ENCODE data around the gene CNTN5. TPM values are rescaled to one million over a fixed set of nuclear protein-coding genes. Genes with fewer than 3 reads are reported as not detected.
"Not testable (repeated sequence)": the region's sequence is repeated elsewhere in the genome, so short reads cannot be mapped to it uniquely, and the experiment has no call there.

CNTN5 gene
- total RNA-seq, 1 donor from 2014 or later = not detected

GRCh38 chr11:99098258-99098657 is 77.5 kb downstream of the CNTN5 start:
- Mint-ChIP-seq H3K36me3 (ENCODE audit: low read depth) (no peaks in the 10 kb centered on the region), H3K9me3 (peaks cover 15% of the 10 kb centered on the region), H3K27ac (no peak overlapping the region), H3K4me1 (ENCODE audit: low read depth) (no peaks in the 10 kb centered on the region), H3K4me3 (ENCODE audit: low read depth) (no peak overlapping the region), H3K27me3 (ENCODE audit: low read depth) (no peaks in the 10 kb centered on the region)
- DNase-seq (ENCODE audit: low spot score) = no peak
- intact Hi-C loops (cut with micrococcal nuclease) = no loop called here

- peaks cover 20% of the 10 kb centered on the region for H3K9me3 Mint-ChIP-seq
- no peaks in the 10 kb centered on the region for H3K27me3 Mint-ChIP-seq (ENCODE audit: low read depth)
- H3K27ac Mint-ChIP-seq = no peak overlapping the region
- H3K4me3 Mint-ChIP-seq (ENCODE audit: low read depth) = no peak overlapping the region
- intact Hi-C loops (cut with micrococcal nuclease) = no loop called here
- H3K4me1 Mint-ChIP-seq (ENCODE audit: low read depth) = no peaks in the 10 kb centered on the region
- H3K36me3 Mint-ChIP-seq (ENCODE audit: low read depth) = no peaks in the 10 kb centered on the region
- no peak for DNase-seq (ENCODE audit: low spot score)
Observed at GRCh38 chr11:99098751-99099150, 78.0 kb downstream of the CNTN5 start.

DNA sequence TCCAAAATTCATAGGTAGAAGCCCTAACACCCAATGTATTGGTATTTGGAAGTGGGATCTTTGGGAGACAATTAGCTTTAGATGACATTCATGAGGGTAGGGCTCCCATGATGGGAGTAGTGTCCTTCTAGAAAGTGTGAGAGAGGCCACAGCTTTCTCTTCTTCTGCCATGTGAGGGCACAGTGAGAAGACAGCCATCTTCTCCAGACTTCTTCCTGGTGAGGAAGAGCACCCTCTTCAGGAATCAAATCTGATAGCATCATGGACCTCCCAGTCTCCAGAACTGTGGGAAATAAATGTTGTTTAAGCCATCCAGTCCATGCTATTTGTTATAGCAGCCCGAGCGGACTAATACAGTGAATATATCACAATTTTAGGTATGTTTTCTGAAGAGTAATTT is 96.9 kb downstream of the CNTN5 start:
- H3K9me3 Mint-ChIP-seq = peaks cover 29% of the 10 kb centered on the region
- no peaks in the 10 kb centered on the region for H3K27me3 Mint-ChIP-seq (ENCODE audit: low read depth)
- no peaks in the 10 kb centered on the region for H3K36me3 Mint-ChIP-seq (ENCODE audit: low read depth)
- H3K4me3 Mint-ChIP-seq (ENCODE audit: low read depth) = no peak overlapping the region
- H3K27ac Mint-ChIP-seq = no peak overlapping the region
- H3K4me1 Mint-ChIP-seq (ENCODE audit: low read depth) = no peaks in the 10 kb centered on the region
- intact Hi-C loops (cut with micrococcal nuclease) = no loop called here
- no peak for DNase-seq (ENCODE audit: low spot score)

GRCh38 chr11:99133862-99134261 is 113.1 kb downstream of the CNTN5 start:
- H3K27ac Mint-ChIP-seq; H3K4me3 Mint-ChIP-seq (ENCODE audit: low read depth); H3K4me1 Mint-ChIP-seq (ENCODE audit: low read depth); H3K36me3 Mint-ChIP-seq (ENCODE audit: low read depth); DNase-seq (ENCODE audit: low spot score); H3K27me3 Mint-ChIP-seq (ENCODE audit: low read depth); intact Hi-C loops (cut with micrococcal nuclease): not testable (repeated sequence)
- H3K9me3 Mint-ChIP-seq = peaks cover 34% of the 10 kb centered on the region

GRCh38 chr11:99135508-99135907 is 114.8 kb downstream of the CNTN5 start:
- H3K4me3 Mint-ChIP-seq (ENCODE audit: low read depth) = no peak overlapping the region
- intact Hi-C loops (cut with micrococcal nuclease) = no loop called here
- no peaks in the 10 kb centered on the region for H3K27me3 Mint-ChIP-seq (ENCODE audit: low read depth)
- H3K9me3 Mint-ChIP-seq = peaks cover 22% of the 10 kb centered on the region
- no peak overlapping the region for H3K27ac Mint-ChIP-seq
- DNase-seq (ENCODE audit: low spot score) = no peak
- no peaks in the 10 kb centered on the region for H3K4me1 Mint-ChIP-seq (ENCODE audit: low read depth)
- H3K36me3 Mint-ChIP-seq (ENCODE audit: low read depth) = no peaks in the 10 kb centered on the region

DNA sequence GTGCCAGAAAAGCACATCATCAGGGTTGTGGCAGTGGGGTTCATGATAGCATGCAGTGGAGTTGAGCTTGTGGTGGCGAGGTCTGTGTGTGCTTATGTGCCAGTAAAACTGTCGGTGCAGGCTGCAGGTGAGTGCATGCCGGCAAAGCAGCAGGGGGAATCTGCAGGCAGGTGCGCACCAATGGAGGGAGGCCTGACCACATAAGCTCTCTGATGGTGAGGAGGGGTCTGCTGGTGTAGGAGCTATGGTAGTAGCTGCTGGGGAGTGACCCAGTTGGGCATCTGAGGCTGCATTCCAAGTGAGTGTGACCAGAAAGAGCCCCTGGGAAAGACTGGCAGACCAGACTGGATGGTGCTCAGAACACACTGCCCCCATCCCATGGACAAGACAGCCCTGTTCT is 121.5 kb downstream of the CNTN5 start:
- peaks cover 27% of the 10 kb centered on the region for H3K9me3 Mint-ChIP-seq
- intact Hi-C loops (cut with micrococcal nuclease) = no loop called here

GRCh38 chr11:99148352-99148751 is 127.6 kb downstream of the CNTN5 start:
- Mint-ChIP-seq H3K4me1 (ENCODE audit: low read depth) (no peaks in the 10 kb centered on the region), H3K27ac (no peak overlapping the region), H3K27me3 (ENCODE audit: low read depth) (no peaks in the 10 kb centered on the region), H3K9me3 (peaks cover 16% of the 10 kb centered on the region), H3K4me3 (ENCODE audit: low read depth) (no peak overlapping the region), H3K36me3 (ENCODE audit: low read depth) (no peaks in the 10 kb centered on the region)
- intact Hi-C loops (cut with micrococcal nuclease) = no loop called here
- no peak for DNase-seq (ENCODE audit: low spot score)

More for the DNA sequence above, 121.5 kb downstream of the CNTN5 start:
- no peaks in the 10 kb centered on the region for H3K4me1 Mint-ChIP-seq (ENCODE audit: low read depth)
- no peaks in the 10 kb centered on the region for H3K27me3 Mint-ChIP-seq (ENCODE audit: low read depth)
- no peak overlapping the region for H3K27ac Mint-ChIP-seq
- no peak overlapping the region for H3K4me3 Mint-ChIP-seq (ENCODE audit: low read depth)
- no peak for DNase-seq (ENCODE audit: low spot score)
- no peaks in the 10 kb centered on the region for H3K36me3 Mint-ChIP-seq (ENCODE audit: low read depth)

- Mint-ChIP-seq H3K27me3 (ENCODE audit: low read depth) (no peaks in the 10 kb centered on the region), H3K4me1 (ENCODE audit: low read depth) (no peaks in the 10 kb centered on the region), H3K9me3 (peaks cover 19% of the 10 kb centered on the region), H3K36me3 (ENCODE audit: low read depth) (no peaks in the 10 kb centered on the region), H3K4me3 (ENCODE audit: low read depth) (no peak overlapping the region), H3K27ac (no peak overlapping the region)
- intact Hi-C loops (cut with micrococcal nuclease) = no loop called here
- no peak for DNase-seq (ENCODE audit: low spot score)
Observed at GRCh38 chr11:99154277-99154676, 133.5 kb downstream of the CNTN5 start.

DNA sequence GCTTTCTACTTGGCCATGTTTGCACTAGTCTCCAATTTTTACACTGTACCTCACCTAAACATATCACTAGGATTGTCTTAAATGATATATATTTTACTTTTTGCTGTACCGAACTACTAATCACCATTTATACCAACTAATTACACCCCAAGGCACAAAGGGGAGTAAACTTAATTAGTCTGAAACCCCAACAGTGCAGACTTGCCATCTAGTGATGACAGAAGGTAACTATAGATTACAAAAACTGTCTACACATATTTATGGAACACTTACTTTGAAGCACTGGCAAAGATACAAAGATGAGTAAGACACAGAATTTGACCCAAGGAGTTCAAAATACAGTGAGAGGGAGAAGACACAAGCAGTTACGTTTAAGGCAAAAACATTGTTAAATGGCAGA is 139.7 kb downstream of the CNTN5 start:
- no peak for DNase-seq (ENCODE audit: low spot score)
- H3K9me3 Mint-ChIP-seq = peaks cover 13% of the 10 kb centered on the region
- no peak overlapping the region for H3K4me3 Mint-ChIP-seq (ENCODE audit: low read depth)
- no peaks in the 10 kb centered on the region for H3K36me3 Mint-ChIP-seq (ENCODE audit: low read depth)
- no peaks in the 10 kb centered on the region for H3K27me3 Mint-ChIP-seq (ENCODE audit: low read depth)
- intact Hi-C loops (cut with micrococcal nuclease) = no loop called here
- no peak overlapping the region for H3K27ac Mint-ChIP-seq
- H3K4me1 Mint-ChIP-seq (ENCODE audit: low read depth) = no peaks in the 10 kb centered on the region

GRCh38 chr11:99162819-99163218 is 142.1 kb downstream of the CNTN5 start:
- H3K27me3 Mint-ChIP-seq (ENCODE audit: low read depth) = no peaks in the 10 kb centered on the region
- no peaks in the 10 kb centered on the region for H3K4me1 Mint-ChIP-seq (ENCODE audit: low read depth)
- H3K4me3 Mint-ChIP-seq (ENCODE audit: low read depth) = no peak overlapping the region
- no peak for DNase-seq (ENCODE audit: low spot score)
- no peaks in the 10 kb centered on the region for H3K36me3 Mint-ChIP-seq (ENCODE audit: low read depth)
- intact Hi-C loops (cut with micrococcal nuclease) = no loop called here
- H3K9me3 Mint-ChIP-seq = peaks cover 13% of the 10 kb centered on the region
- no peak overlapping the region for H3K27ac Mint-ChIP-seq

GRCh38 chr11:99170591-99170990 is 149.8 kb downstream of the CNTN5 start:
- Mint-ChIP-seq H3K9me3 (peaks cover 28% of the 10 kb centered on the region), H3K4me1 (ENCODE audit: low read depth) (no peaks in the 10 kb centered on the region), H3K27ac (no peak overlapping the region), H3K36me3 (ENCODE audit: low read depth) (no peaks in the 10 kb centered on the region), H3K4me3 (ENCODE audit: low read depth) (no peak overlapping the region), H3K27me3 (ENCODE audit: low read depth) (no peaks in the 10 kb centered on the region)
- intact Hi-C loops (cut with micrococcal nuclease) = no loop called here
- DNase-seq (ENCODE audit: low spot score) = no peak

DNA sequence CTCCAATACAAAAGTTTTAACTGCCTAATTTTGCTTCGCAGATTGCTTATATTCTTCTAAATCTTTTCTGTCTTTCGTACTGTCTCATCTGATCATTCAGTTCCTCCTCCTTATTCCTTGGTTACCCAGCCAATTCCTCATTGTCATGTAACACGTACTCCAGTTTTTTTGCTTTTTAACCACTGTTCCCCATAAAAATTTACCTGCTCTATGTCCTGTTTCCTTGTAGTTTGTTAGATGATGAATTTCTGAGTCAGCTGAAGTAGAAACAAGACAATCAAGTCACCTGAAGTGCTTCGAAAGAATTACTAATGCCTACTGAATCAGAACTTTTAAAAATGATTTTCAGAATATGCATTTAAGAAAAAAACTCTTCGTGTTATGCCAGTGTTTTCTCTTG is 150.6 kb downstream of the CNTN5 start:
- H3K27ac Mint-ChIP-seq = no peak overlapping the region
- DNase-seq (ENCODE audit: low spot score) = no peak
- H3K9me3 Mint-ChIP-seq = peaks cover 33% of the 10 kb centered on the region
- H3K27me3 Mint-ChIP-seq (ENCODE audit: low read depth) = no peaks in the 10 kb centered on the region
- H3K4me3 Mint-ChIP-seq (ENCODE audit: low read depth) = no peak overlapping the region
- intact Hi-C loops (cut with micrococcal nuclease) = no loop called here
- no peaks in the 10 kb centered on the region for H3K4me1 Mint-ChIP-seq (ENCODE audit: low read depth)
- H3K36me3 Mint-ChIP-seq (ENCODE audit: low read depth) = no peaks in the 10 kb centered on the region

GRCh38 chr11:99176430-99176829 is 155.7 kb downstream of the CNTN5 start:
- Mint-ChIP-seq H3K4me3 (ENCODE audit: low read depth) (no peak overlapping the region), H3K9me3 (peaks cover 38% of the 10 kb centered on the region), H3K4me1 (ENCODE audit: low read depth) (no peaks in the 10 kb centered on the region), H3K36me3 (ENCODE audit: low read depth) (no peaks in the 10 kb centered on the region), H3K27me3 (ENCODE audit: low read depth) (no peaks in the 10 kb centered on the region), H3K27ac (no peak overlapping the region)
- intact Hi-C loops (cut with micrococcal nuclease) = no loop called here
- no peak for DNase-seq (ENCODE audit: low spot score)

- H3K9me3 Mint-ChIP-seq = peaks cover 40% of the 10 kb centered on the region
- no peaks in the 10 kb centered on the region for H3K36me3 Mint-ChIP-seq (ENCODE audit: low read depth)
- no peaks in the 10 kb centered on the region for H3K4me1 Mint-ChIP-seq (ENCODE audit: low read depth)
- intact Hi-C loops (cut with micrococcal nuclease) = no loop called here
- no peaks in the 10 kb centered on the region for H3K27me3 Mint-ChIP-seq (ENCODE audit: low read depth)
- no peak overlapping the region for H3K27ac Mint-ChIP-seq
- no peak for DNase-seq (ENCODE audit: low spot score)
- no peak overlapping the region for H3K4me3 Mint-ChIP-seq (ENCODE audit: low read depth)
Observed at GRCh38 chr11:99177446-99177845, 156.7 kb downstream of the CNTN5 start.
